GM19328 (cell line): Measurements from ENCODE around the gene KHDC3L.
A peak's percentile ranks its signal among the peaks of the same experiment; 100 is the strongest.
"Not testable (repeated sequence)": the region's sequence is repeated elsewhere in the genome, so short reads cannot be mapped to it uniquely, and the experiment has no call there.

Experiments
- ATAC-seq: cut with Tn5 transposase; IDR thresholded peaks from one replicate; pipeline ENCODE4 v1.9.1; 2021; ENCODE audit warnings: mild to moderate bottlenecking, moderate library complexity; ENCODE audit not compliant: unreplicated experiment

Gene KHDC3L

GRCh38 chr6:73369157-73369556 lies 6.7 kb downstream of the KHDC3L start:
- no peak for ATAC-seq

- no peak for ATAC-seq
These were observed 7.1 kb downstream of the KHDC3L start, which contains the start of gene OOEP for GRCh38 chr6:73369563-73369962. Gene OOEP (minus strand): TSS chr6:73369897. CDS start chr6:73369792, 105 bp downstream.

GRCh38 chr6:73371984-73372383 lies 9.5 kb downstream of the KHDC3L start:
- no peak for ATAC-seq

- ATAC-seq = no peak
These were observed 10.1 kb downstream of the KHDC3L start for GRCh38 chr6:73372516-73372915.

GRCh38 chr6:73375216-73375615 lies 12.8 kb downstream of the KHDC3L start:
- ATAC-seq = no peak

- no peak for ATAC-seq
These were observed 14.8 kb downstream of the KHDC3L start for GRCh38 chr6:73377225-73377624.

GRCh38 chr6:73381531-73381930 lies 19.1 kb downstream of the KHDC3L start:
- not testable (repeated sequence) for ATAC-seq

GRCh38 chr6:73382462-73383113 lies 20.1 kb downstream of the KHDC3L start:
- ATAC-seq = no peak

- peak; percentile 10 for ATAC-seq
These were observed 26.0 kb downstream of the KHDC3L start for GRCh38 chr6:73388433-73388799.

- ATAC-seq = peak; percentile 72
These were observed 26.5 kb downstream of the KHDC3L start for GRCh38 chr6:73388800-73389512.

- no peak for ATAC-seq
These were observed 27.4 kb downstream of the KHDC3L start for GRCh38 chr6:73389854-73390253.

- ATAC-seq = no peak
These were observed 29.2 kb downstream of the KHDC3L start for GRCh38 chr6:73391675-73392074.

- ATAC-seq = not testable (repeated sequence)
These were observed 29.7 kb downstream of the KHDC3L start for GRCh38 chr6:73392188-73392587.

GRCh38 chr6:73393278-73393677 lies 30.8 kb downstream of the KHDC3L start:
- ATAC-seq = no peak

GRCh38 chr6:73394577-73395354 lies 32.3 kb downstream of the KHDC3L start, which contains the start of gene DDX43:
Gene DDX43 (plus strand): TSS chr6:73394828. CDS start chr6:73394906, 78 bp downstream.
- no peak for ATAC-seq

GRCh38 chr6:73395875-73396274 lies 33.4 kb downstream of the KHDC3L start:
- ATAC-seq = no peak

GRCh38 chr6:73400656-73401055 lies 38.2 kb downstream of the KHDC3L start:
- no peak for ATAC-seq

- ATAC-seq = no peak
These were observed 46.9 kb downstream of the KHDC3L start for GRCh38 chr6:73409395-73409794.

GRCh38 chr6:73413102-73413501 lies 50.6 kb downstream of the KHDC3L start:
- ATAC-seq = no peak
